ENCODE data around the gene MYEF2.

MYEF2 gene

DNA sequence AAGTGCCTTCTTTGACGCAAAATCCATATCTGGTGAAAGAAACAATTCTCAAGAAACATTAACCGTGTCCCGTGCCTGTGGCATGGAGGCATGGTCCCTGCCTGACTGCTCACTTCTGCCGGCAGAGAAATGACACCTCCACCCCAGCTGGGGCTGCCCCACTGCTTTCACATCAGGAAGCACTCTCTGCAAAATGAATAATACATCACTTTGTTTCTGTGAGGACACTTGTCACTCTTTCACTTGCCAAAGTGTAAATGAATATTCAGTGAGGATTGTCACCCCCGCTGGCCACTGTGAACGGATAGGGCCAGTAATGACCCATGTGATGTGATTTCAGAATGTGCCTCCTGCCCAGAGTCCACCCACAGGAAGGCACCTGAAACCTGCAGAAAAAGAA is 88.4 kb downstream of the MYEF2 start:
- no peak for DNase-seq (ENCODE audit: low read depth in 2 of 2, low spot score in 1 of 2)

GRCh38 chr15:48087844-48088243 is 90.3 kb downstream of the MYEF2 start:
- DNase-seq (ENCODE audit: low read depth in 2 of 2, low spot score in 1 of 2), result no peak

DNA sequence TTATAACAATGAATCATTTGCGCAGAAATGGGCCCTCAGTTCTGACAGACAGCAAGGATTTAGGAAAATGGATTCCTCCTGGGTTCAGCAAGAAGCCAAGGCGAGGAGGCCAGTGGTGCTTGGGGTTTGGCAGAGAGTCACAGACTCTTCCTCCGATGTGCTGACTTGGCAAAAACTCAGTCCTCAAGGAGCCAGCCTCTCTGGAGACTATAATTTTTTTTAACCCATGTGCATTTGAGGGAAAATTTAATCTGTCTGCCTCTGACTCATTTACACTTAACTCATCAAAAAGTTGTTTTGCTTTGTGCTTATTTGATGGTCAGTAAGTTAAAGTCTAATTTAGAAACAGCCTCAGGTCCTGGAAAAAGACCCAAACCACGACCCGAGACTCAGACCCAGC is 91.5 kb downstream of the MYEF2 start:
- no peak for DNase-seq (ENCODE audit: low read depth in 2 of 2, low spot score in 1 of 2)

GRCh38 chr15:48086133-48086532 is 92.0 kb downstream of the MYEF2 start:
- DNase-seq (ENCODE audit: low read depth in 2 of 2, low spot score in 1 of 2), result no peak

GRCh38 chr15:48085591-48085930 is 92.5 kb downstream of the MYEF2 start:
- no peak for DNase-seq (ENCODE audit: low read depth in 2 of 2, low spot score in 1 of 2)

- DNase-seq (ENCODE audit: low read depth in 2 of 2, low spot score in 1 of 2), result no peak
Measured at GRCh38 chr15:48084759-48085590, 93.1 kb downstream of the MYEF2 start.
